Ishikawa (cell line): ENCODE results near the gene RBPJL.

ENCODE experiments used
- CEBPB ChIP-seq: IDR thresholded peaks from 2 replicates; pipeline ENCODE4 v1.6.1; 2012
- CREB1 ChIP-seq: IDR thresholded peaks from 2 replicates; pipeline ENCODE4 v1.6.1; 2012; ENCODE audit warnings: low read depth
- EGR1 ChIP-seq: IDR thresholded peaks from 2 replicates; pipeline ENCODE4 v1.6.1; 2012
- EP300 ChIP-seq: IDR thresholded peaks from 2 replicates; pipeline ENCODE4 v1.6.1; 2012; ENCODE audit warnings: borderline replicate concordance
- FOXM1 ChIP-seq: IDR thresholded peaks from 2 replicates; pipeline ENCODE4 v1.6.1; 2012; ENCODE audit warnings: low read depth, borderline replicate concordance
- NFIC ChIP-seq: IDR thresholded peaks from 2 replicates; pipeline ENCODE4 v1.6.1; 2012
- RAD21 ChIP-seq: IDR thresholded peaks from 2 replicates; pipeline ENCODE4 v1.6.1; 2012; ENCODE audit warnings: low read depth
- TAF1 ChIP-seq: IDR thresholded peaks from 2 replicates; pipeline ENCODE4 v1.6.1; 2012; ENCODE audit warnings: low read depth, mild to moderate bottlenecking
- TCF12 ChIP-seq: IDR thresholded peaks from 2 replicates; pipeline ENCODE4 v1.6.1; 2012; ENCODE audit warnings: low read depth
- TEAD4 ChIP-seq: IDR thresholded peaks from 2 replicates; pipeline ENCODE4 v1.6.1; 2012
- YY1 ChIP-seq: IDR thresholded peaks from 2 replicates; pipeline ENCODE4 v1.6.1; 2012; ENCODE audit warnings: low read depth
- ZBTB7A ChIP-seq: IDR thresholded peaks from 2 replicates; pipeline ENCODE4 v1.6.1; 2012; ENCODE audit warnings: low read depth
- TF ChIP-seq, protein P1 (sequence below): IDR thresholded peaks from 2 replicates; pipeline ENCODE4 v1.6.1; 2012
- TF ChIP-seq, protein P2 (sequence below): IDR thresholded peaks from 2 replicates; pipeline ENCODE4 v1.6.1; 2012
- TF ChIP-seq, protein P3 (sequence below): IDR thresholded peaks from 2 replicates; pipeline ENCODE4 v1.6.1; 2012; ENCODE audit warnings: low read depth, mild to moderate bottlenecking

RBPJL gene

DNA sequence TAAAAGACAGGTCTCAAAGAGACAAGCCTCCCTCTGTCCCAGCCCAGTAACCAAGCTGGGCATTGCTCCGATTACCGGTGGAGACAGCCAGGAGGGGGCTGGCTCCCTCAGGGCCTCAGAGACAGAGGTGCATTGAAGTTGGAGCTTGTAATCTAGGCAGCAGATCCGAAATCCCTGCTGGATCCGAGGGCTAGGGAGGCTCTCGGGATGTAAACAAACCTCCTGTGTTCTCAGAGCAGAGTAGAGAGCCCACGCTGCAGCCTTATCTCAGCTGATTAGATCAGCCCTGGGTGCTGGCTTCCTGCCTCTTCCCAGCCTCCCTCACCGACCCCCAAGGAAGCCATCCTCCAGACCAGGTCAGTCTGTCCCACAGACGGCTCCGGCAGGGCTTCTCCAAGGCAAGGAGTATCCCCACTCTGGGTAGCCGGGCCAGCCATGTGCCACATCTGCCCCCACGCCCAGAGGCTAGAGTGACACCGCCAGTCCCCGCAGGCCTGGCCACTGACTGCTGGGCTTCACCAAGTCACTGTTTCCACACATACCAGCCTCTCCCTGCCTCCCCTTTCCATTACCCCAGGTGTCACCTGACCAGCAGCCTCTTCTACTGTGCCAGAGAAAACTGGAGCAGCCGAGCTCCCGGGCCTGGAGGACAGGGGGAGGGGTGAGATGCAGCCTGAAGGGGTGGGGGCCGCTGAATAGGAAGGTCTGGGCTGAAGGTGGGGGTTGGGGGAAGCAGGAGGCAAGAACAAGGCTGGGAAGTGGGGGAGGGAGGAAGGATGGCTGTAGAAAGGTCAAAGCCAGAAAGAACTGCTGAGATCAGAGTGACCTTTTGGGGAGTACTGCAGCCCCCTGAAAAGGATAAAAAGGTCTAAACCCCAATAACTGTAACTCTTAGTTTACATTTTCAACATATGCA is 35.6 kb downstream of the RBPJL start:
- TF ChIP-seq, protein P1, sequence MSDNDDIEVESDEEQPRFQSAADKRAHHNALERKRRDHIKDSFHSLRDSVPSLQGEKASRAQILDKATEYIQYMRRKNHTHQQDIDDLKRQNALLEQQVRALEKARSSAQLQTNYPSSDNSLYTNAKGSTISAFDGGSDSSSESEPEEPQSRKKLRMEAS = peak; percentile 76
- TF ChIP-seq NFIC (no peak), TAF1 (no peak), EP300 (peak; percentile 55; the same call in 1 of the 2 replicates), RAD21 (0 out of 2 replicates have a peak, but pooled peaks have one; percentile 2), TEAD4 (peak; percentile 81), ZBTB7A (peak; percentile 22; the same call in 1 of the 2 replicates), CREB1 (no peak), EGR1 (no peak), CEBPB (no peak), FOXM1 (peak; percentile 32; the same call in 1 of the 2 replicates), TCF12 (peak; percentile 52; the same call in 1 of the 2 replicates), YY1 (no peak)
- TF ChIP-seq, protein P2, sequence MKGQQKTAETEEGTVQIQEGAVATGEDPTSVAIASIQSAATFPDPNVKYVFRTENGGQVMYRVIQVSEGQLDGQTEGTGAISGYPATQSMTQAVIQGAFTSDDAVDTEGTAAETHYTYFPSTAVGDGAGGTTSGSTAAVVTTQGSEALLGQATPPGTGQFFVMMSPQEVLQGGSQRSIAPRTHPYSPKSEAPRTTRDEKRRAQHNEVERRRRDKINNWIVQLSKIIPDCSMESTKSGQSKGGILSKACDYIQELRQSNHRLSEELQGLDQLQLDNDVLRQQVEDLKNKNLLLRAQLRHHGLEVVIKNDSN = peak; percentile 87
- TF ChIP-seq, protein P3, sequence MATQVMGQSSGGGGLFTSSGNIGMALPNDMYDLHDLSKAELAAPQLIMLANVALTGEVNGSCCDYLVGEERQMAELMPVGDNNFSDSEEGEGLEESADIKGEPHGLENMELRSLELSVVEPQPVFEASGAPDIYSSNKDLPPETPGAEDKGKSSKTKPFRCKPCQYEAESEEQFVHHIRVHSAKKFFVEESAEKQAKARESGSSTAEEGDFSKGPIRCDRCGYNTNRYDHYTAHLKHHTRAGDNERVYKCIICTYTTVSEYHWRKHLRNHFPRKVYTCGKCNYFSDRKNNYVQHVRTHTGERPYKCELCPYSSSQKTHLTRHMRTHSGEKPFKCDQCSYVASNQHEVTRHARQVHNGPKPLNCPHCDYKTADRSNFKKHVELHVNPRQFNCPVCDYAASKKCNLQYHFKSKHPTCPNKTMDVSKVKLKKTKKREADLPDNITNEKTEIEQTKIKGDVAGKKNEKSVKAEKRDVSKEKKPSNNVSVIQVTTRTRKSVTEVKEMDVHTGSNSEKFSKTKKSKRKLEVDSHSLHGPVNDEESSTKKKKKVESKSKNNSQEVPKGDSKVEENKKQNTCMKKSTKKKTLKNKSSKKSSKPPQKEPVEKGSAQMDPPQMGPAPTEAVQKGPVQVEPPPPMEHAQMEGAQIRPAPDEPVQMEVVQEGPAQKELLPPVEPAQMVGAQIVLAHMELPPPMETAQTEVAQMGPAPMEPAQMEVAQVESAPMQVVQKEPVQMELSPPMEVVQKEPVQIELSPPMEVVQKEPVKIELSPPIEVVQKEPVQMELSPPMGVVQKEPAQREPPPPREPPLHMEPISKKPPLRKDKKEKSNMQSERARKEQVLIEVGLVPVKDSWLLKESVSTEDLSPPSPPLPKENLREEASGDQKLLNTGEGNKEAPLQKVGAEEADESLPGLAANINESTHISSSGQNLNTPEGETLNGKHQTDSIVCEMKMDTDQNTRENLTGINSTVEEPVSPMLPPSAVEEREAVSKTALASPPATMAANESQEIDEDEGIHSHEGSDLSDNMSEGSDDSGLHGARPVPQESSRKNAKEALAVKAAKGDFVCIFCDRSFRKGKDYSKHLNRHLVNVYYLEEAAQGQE = no peak

DNA sequence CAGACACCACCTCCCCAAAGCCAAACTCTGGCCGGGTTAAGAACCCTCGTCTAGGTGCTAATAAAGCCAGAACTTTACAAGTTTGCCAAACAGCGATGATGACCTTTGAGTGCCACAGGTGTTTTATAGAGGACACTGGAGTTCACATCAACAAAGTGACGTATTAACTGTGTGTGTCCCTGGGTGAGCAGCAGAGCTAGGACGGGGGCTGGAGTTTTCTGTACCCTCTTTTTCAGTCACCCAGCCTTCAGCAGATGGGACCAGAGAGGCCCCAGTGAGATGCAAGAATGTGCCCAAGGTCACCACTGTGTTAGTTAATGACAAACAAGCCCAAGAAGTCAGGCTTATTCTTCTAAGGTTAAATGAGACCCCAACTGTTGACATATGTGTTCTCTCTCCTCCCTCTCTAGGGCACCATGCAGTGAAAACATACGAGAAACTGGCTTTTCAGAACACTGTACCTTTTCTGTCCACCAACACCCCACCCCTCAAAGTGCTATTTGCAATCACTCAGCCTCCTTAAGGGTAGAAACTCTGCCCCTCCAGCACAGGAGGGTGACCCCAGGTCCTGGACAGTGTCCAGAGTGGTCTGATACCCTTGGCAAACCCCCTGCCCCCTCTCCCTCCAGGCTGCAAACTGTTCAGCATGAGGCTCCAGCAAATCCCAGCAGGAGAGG is 36.4 kb downstream of the RBPJL start:
- TF ChIP-seq EP300 = no peak

DNA sequence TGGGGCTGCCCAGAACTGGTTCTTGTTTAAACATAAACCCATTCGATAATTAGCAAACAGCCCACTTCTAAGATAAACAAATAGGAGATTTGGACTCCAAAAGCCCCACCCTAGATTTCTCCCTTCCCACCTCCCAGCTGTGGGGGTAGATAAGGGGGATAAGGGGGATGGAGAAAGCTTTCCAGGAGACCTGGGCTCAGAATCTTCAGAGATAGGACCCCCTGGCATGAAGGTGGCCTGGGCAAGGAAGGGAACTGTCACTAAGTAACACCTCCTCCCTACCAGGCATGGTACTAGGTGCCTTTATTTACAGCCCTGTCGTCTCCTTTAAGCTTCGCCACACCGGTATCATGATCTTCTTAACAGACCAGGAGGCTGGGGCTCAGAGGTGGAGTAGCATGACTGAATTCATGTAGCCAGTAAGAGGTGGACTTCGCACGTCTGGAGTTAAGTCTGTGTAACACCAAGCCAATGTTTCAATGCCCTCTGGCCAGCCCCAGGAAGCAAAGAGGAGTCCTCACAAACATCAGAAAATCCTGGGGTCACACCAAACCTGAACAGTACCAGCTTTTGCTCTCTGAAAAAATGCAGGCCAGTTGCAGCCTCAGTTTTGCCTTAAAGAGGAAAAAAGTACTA is 37.0 kb downstream of the RBPJL start:
- TF ChIP-seq, protein P1 = 0 out of 2 replicates have a peak, but pooled peaks have one; percentile 2
- TF ChIP-seq, protein P2 = no peak
- no peak for TF ChIP-seq CEBPB
- peak; percentile 50; the same call in 1 of the 2 replicates for TF ChIP-seq FOXM1
- TF ChIP-seq ZBTB7A = peak; percentile 43; the same call in 1 of the 2 replicates
- no peak for TF ChIP-seq YY1
- no peak for TF ChIP-seq TEAD4

DNA sequence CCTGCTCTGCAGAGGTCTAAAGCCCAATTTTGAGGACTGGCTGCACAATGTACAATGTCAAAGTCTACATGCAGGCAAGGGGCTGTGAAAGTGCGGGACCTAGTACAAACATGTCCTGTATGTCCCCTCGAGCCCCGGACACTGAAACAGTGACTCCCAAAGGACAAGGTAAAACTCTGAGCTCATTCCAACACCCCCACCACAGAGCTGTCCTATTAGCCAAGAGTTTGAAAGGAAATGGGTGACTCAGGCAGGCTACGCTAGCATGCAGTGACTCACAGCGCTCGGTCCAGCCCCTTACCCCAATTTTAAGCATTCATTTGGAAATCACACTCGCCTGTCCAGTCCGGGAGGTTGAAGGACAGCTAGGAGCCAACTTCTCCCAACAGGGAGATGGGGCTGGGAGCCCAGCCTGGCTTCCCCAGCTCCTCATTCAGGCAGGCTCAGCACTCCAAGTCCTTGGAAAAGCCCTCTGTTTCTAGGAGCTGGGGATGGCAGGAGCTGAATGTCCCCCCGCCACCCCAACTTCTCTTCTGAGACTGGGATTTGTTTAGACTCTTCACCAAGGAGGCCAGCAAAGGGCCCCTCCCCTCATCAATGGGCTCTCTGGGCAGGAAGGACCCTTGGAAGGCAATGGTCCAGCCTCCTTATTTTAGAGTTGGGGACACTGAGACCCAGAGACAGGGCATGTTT is 37.7 kb downstream of the RBPJL start:
- TF ChIP-seq CEBPB (peak; percentile 60), CREB1 (no peak), EP300 (peak; percentile 46; the same call in 1 of the 2 replicates), TCF12 (peak; percentile 56; the same call in 1 of the 2 replicates), EGR1 (no peak), NFIC (peak; percentile 39), ZBTB7A (peak; percentile 84), FOXM1 (no peak), TAF1 (no peak), TEAD4 (peak; percentile 47), RAD21 (no peak), YY1 (no peak)
- TF ChIP-seq, protein P2 = no peak
- TF ChIP-seq, protein P1 = no peak
- TF ChIP-seq, protein P3 = no peak
